GM19467 (cell line): ENCODE results near the gene ZAP70.
"Not testable (repeated sequence)": the region's sequence is repeated elsewhere in the genome, so short reads cannot be mapped to it uniquely, and the experiment has no call there.

Experiments used
- ATAC-seq: cut with Tn5 transposase; IDR thresholded peaks from one replicate; pipeline ENCODE4 v1.9.1; 2021; ENCODE audit warnings: mild to moderate bottlenecking, moderate library complexity; ENCODE audit not compliant: unreplicated experiment

Gene ZAP70

DNA sequence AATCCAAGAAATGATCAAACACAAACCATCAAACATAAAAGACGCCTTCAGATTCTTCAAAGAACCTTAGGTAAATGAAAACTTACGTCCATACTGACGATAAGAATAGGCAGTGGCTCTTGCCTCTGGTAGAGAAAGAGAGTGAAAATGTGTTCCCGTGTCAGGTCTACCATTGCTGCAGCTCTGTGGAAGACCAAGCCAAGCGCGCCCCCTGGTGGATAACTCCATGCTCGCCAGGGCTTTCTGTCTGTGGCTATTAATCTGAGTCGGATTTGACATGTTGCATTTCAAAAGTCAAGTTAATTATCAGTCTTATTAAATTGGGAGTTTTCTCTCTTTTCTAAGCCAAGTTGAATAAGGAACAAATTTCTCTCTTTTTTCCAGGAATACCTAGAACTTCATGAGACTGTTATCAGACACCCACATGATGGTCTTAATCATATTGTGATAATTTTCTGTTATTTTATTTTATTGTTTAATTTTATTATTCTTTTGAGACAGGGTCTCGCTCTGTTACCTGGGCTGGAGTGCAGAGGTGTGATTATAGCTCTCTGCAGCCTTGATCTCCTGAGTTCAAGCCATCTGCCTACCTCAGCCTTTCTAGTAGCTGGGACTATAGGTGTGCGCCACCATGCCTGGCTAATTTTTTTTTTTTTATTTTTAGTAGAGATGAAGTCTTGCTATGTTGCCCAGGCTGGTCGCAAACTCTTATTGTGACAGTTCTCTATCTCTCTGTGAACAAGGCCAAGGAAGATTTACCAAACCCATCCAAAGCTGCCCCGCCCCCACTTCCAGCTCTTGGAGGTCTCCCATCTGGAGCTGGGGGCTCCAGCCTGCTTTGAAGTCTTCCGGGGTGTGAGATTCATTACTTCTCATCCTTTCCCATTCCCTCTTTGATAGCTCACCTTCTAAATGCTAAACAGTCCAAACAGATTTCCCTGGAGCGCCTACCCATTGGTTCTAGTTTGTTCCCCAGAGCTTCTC is 15.8 kb upstream of the ZAP70 start:
- ATAC-seq: no peak

DNA sequence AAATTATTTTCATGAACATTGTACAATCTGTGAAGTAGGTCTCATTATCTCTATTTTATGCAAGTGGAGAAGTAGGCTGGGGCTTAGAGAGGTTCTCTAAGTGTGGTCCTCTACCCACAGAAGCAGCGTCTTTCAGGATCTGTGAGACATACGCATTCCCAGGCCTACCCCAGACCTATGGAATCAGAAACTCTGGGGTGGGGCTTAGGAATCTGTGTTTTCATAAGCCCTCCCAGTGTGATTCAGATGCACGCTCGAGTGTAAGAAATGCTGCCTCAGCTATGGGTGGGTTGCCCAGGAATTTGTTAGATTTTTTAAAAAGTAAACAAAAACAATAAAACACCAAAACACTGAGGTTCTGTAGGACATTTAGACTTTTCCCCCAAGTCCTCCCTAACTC is 14.8 kb upstream of the ZAP70 start:
- no peak for ATAC-seq

DNA sequence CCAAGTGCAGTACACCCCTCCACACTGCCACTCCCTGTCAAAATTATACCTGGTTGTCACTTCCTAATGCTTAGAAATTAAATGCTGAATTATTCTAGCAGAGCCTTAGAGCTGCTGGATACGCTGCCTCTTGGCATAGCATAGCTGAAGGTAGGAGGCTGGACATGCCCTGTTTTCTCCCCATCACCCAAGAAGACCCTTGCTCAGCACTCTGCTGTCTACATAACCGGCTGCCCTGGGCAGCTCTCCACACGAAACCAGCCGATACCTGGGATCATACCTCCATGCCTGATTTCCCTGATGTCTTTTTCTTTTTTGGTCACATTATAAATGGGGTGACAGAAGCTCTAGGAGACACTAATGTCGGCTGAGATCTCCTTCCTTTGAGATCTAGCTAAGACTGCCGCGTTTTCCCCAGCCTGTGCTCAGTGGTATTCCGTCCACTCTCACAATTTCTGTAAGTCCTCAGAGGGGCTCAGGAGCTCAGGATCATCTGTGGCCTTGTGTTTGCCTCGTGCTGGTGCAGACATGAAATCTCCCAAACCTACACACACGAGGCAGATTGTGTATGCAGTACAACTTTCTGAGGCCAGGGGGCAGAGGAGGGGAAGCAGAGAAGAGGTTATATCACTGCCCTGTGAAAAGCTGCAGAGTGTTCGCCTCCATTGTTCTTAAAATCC is 13.5 kb upstream of the ZAP70 start:
- ATAC-seq: no peak

DNA sequence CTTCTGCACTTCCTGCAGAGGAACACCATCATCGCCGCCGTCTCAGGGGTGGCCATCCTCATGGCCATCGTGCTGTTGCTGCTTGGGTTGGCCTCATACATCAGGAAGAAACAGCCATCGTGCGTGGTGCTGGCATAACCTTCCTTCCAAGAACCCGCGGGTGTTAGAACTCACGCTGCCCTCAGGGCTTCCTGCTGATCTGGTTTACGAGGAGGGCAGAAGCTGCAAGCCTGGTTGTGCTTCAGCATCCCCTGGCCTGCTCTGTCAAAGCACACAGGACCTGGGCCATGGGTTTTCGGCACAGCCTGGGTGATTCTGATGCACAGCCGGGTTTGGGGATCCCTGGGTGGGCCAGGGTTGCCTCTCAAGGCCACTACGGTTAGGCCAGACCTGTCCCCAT is 12.2 kb upstream of the ZAP70 start:
- ATAC-seq: no peak

DNA sequence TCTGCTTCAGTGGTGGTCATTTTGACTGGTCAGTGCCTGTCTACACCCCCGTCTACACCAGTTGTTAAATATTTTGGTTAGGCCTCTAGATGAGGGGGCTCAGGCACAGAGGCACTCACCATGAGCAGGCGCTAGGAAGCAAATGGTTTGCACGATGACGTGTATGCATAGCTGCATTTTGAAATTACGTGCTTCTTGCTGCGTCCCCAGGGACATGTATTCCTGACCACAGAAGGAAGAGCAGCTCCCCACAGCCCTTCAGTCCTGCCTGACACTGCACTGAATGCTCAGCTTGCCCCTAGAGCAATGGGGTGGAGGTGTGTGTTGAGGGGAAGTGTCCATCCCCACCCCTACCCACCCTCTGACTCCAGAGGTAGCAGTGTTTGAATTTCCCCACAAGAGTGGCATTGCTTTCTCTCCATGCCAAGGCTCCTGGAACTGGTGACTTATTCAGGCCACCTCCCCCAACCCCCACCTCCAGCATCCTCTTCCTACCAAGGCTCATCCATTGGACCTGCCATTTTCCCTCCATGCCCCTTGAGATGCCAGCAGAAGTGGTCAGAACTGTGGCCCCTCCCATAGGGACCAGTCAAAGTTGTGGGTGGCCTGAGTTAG is 11.4 kb upstream of the ZAP70 start:
- ATAC-seq: no peak

DNA sequence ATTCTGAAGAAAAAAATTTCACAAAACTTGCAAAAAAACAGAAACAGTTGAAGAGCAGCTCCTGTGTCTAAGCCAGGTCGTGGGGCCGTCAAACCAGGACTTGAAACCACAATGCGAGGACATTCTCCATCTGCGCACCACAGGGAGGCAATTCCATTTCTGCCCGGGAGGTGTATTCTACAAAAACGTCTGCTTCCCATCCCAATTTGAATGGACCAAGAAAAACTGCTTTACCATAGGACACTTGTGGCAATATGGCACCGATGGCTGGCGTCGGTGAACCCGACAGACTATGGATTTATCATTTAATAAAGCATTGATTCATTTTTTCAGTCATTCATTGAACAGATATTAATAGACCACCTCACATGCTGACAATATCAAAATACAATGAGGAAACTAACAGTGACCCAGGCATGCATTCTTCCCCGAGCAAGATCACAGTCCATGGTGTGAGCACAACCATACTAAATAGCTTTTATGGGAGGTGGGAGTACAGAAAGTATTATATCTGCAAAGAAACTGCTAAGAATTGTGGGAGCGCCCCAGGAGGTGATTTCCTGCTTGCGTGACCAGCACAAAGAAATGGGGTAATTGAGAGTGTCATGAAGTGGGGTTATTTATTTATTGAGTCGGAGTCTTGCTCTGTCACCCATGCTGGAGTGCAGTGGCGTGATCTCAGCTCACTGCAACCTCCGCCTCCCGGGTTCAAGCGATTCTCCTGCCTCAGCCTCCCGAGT is 10.5 kb upstream of the ZAP70 start:
- no peak for ATAC-seq

DNA sequence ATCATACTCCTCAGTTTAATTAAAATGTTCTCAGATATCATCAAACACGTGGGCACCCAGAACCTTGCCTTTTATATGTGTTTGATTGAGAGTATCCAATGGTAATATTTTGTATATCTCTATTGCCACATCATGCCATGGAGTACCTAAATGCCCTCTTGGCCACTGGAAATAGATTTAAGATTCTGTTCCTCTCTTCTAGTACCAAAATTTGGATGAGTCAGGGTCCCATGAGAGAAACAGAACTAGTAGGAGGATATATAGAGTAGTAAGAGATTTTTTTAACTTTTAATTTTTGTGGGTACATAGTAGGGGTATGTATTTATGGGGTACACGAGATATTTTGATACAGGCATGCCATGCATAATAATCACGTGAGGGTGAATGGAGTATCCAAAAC is 9.6 kb upstream of the ZAP70 start:
- ATAC-seq: no peak

DNA sequence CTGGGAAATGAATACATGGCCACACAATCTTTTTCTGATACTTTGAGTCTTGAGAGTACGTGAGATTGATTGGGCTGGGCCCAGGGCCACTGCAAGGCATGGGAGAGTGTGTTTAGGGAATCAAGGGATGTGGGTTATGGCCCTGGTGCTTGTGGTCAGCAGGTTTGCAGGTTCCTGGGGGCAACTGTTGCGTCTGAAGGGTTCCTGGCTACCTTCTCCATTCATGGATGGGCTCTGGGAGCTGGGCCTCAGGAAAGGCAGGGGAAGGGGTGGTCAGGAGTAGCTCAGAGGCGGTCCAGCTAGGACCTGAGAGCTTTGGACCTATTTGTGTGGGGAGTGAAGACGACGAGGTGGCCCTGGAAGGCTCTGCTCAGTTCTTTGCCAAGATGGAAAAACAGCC is 8.4 kb upstream of the ZAP70 start:
- ATAC-seq: no peak

DNA sequence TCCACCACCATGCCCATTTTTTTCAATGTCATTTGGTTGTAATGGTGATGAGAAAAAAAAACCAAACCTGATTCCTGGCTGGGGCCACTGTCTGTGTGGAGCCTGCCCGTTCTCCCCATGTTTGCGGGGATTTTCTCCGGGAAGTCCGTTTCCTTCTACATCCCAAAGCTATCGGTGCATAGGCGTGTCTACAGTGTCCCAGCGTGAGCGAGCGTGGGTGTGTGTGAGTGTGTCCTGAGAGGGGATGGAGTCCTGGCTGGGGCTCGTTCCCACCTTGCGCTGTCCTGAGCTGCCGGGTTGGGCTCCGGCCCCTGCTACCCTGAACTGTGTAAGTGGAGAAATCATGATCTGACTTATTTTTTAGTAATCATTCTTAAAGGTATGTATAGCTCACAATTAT is 7.3 kb upstream of the ZAP70 start:
- ATAC-seq: no peak

DNA sequence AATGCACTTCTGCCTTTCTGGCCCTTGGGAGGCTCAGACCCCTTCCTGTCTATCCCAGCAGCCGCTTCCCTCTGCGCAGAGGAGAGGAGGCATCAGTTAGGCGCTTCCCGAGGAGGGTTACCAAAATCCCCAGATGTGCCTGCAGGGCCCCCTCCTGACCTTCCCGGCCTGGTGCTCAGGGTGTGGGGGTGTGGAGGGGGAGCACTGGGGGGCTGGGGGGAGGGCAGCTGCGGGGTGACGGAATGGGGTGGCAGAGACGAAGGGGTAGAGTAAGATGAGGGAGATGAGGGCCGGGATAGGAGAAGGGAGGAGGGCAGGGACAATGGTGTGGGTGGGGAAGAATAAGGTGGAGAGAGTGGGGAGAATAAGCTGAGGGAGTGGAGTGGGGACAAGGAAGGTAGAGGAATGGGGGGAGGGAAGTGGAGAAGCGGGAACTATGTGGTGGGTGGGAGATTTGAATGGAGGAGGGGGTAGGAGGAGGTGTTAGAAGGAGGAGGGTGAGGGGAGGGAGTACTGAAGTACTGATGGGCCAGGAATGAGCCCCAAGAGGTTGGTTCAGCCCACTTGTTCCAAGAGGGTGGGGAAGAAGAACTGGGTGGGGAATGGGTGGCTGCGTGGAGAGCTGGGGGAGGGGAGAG is 6.5 kb upstream of the ZAP70 start:
- ATAC-seq: no peak

DNA sequence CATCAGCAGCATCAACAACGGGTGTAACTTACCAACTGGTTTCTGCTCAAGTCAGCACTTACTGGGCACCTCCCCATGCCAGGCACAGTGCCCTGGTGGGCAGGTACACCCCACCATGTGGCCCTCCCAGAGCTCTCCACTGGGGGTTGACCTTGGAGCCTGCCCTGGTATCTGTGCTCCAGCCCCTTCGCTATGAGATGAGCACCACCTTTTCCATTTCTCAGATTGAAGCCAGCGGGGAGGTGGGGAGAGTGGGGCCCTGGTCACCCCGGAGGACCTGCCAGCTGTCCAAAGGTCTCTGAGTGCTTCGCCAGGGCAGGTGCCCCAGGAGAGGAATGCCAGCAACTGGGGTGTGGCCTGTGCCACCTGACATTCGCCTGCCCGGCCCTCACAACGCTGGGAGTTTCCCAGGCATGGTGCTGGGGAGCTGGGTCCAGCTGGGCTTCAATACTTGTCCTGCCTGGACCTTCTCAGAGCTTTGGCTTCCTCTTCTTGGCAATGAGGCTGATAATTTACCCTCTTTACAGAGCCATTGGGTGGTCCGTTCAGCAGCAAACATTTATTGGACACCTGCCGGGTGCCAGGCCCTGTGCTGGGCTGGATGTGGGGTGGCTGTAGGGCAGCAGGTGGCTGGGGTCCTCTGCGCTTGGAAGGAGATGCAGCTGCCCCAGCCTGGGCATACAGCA is 5.9 kb upstream of the ZAP70 start:
- ATAC-seq: no peak

DNA sequence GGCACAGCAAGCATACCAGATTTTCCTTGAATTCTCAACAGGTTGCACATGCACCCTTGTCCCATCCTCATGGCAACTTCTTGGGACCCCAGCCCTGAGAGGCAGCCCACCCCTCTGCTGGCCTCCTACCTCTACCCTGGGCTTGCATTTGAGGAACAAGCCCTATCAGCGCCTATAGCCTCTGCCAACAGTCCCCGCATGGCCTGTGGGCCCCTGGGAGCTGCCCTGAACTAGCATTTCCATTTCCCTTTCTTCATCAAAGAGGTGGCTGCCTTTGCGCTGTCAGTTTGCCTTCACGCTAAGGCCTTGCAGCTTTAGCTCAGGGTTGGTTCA is 5.4 kb upstream of the ZAP70 start:
- ATAC-seq: no peak

DNA sequence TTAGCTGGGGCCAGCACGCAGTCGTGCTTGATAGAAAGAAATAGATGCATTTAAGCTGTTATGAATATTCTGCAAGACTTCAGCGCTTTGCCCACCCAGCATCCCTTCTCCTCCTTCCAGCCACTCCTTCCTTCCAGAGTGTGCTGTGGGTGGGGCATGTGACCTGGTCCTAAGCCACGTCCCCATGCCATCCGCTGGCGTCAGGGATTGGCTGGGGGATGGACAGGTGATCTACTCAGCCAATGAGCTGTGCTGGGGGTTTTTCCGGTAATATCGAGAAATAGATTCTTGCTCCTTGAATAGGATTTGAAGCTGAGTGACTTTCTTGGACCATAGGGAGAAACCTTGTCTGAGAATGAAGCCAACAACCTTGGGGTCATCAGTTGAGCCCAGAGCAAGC is 4.8 kb upstream of the ZAP70 start:
- no peak for ATAC-seq

DNA sequence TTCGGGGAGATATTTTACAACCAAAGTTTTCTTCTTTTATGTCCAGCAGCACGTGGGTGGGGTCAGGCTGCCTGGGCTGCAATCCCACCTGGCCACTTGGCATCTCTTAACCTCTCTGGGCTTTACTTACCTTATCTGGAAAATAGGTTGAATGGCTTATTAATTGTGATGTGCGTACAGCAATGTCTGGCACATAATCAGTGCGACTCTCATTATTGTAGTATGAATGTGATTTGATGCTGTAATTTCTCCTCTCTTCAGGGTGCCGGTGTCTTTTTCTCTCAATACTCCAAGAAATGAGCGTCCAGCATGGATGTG is 2.0 kb upstream of the ZAP70 start:
- ATAC-seq: no peak

DNA sequence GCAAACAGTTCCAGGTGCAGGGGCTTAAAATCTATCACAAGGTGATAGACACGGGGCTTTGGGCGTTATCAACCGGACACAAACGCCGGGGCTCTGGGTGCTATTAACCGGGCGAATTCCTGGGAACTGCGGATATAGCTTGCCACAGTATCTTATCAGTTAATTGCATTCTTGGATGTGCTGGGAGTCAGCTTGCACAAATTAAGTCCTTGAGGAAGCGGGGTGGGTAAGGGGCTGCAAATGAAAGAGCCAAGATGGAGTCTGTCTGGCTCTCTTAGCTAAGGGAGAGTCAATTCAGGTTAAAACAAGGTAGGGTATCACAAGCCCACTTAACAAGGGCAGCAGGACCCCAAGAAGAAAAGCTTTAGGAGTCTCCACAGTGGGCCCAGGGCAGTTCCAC is 1.2 kb upstream of the ZAP70 start:
- ATAC-seq: not testable (repeated sequence)

DNA sequence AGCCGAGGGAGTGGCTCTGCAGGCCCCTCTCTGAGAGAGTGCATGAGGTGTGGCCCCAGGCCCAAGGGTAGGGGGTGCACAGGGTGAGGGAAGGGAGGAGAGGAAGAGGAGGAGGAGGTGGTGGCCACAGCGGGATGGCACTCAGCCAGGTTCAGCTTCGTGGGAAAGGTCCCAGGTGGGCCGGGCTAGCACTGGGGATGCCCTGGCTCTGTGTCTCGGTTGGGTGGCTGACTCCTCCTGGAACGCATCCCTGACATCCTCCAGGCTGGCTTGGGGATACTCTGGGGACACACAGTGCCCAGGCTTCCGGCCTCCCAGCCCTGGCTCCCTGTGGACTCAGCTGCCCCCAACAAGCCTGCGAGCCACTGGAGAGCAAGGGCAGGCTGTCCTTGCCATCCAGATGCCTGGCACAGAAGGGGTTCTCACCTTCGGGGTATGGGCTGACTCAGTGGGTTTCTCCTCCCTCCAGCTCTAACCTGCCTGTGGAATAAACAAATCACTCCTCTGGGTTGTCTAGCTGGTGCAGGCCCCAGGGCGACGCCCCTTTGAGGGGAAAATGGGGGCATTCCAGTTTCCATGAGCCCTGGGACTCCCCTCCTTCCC is 582 bp upstream of the ZAP70 start:
- no peak for ATAC-seq

DNA sequence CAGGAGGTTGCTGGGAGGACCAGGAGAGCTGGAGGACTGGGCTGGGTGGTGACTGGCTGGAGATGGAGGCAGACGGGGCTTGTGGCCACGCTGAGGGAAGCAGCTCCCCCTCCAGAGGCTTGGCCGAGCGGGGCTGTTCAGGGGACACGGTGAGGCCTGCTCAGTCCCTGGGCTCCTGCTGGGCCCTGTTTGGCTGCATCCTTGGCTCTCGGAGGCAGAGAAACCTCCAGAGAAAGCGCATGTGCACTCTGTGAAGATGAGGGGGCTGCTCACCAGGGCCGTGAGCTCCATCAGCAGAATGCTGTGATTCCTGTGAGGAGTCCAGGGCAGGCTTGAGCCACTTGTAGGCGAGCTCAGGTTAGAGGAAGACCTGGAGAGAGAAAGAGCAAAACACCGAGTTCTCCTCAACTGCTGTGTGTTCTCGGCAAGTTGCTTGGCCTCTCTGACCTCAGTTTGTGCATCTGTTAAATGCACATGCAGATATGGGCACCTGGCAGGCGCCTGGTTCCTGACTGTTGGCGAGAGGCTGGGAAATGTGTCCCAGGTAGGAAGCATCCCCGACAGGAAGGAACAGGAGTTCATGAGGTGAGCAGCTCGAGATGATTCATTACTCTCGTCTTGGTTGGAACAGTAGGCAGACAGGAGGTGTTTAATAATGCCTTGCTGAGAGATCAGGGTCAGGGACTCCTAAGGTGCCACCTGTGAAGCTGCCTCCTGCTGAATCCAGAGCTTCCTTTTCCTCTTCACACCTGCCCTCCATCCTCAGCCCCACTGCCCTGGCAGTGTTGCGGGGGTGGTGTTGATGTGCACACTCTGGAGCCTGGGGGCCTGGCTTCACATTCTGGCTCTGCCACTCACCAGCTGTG is 941 bp downstream of the ZAP70 start:
- ATAC-seq: no peak

DNA sequence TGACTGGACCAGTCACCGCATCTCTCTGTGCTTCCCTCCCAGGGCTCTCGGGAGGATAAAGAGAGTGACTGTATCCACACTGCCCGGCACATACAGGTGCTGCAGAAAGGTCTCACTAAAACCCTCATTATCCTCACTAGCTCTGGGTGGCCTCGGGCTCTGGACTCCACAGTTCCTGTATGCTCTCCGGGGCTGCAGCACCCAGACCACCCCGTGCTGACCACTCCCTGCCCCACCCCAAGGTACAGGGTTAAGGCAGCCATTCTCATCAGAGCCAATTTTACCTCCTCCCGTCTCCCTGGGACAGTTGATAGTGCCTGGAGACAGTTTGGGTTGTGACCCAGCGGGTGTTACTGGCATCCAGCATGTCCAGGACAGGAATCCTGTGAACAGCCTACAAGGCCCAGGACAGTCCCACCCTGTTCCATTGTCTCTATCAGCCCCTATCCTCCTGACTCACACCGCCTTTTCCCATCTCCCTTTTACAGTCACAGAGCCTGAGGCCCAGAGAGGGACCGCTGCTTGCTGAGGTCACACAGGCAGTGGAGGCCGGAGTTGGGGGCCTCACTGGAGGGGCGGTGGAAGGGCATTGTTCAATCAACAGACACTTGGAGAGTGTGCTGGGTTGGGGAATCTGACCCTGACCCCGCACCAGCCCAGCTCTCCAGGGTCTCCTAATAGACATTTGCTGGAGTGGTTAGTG is 1.7 kb downstream of the ZAP70 start:
- ATAC-seq: no peak
